Astrocyte (in vitro differentiated cells and primary cell): ENCODE data around the gene TIMM44.

ENCODE experiments used
- EZH2 ChIP-seq: IDR thresholded peaks from 2 replicates; pipeline ENCODE4 v1.6.1; 2012; ENCODE audit warnings: mild to moderate bottlenecking, low read length, inconsistent platforms; ENCODE audit not compliant: insufficient read depth
- TF ChIP-seq, protein P1 (sequence below): IDR thresholded peaks from 2 replicates; pipeline ENCODE4 v1.5.1; 2011; ENCODE audit warnings: low read depth, mild to moderate bottlenecking, inconsistent platforms, low read length, moderate library complexity; ENCODE audit not compliant: insufficient read depth

DNA sequence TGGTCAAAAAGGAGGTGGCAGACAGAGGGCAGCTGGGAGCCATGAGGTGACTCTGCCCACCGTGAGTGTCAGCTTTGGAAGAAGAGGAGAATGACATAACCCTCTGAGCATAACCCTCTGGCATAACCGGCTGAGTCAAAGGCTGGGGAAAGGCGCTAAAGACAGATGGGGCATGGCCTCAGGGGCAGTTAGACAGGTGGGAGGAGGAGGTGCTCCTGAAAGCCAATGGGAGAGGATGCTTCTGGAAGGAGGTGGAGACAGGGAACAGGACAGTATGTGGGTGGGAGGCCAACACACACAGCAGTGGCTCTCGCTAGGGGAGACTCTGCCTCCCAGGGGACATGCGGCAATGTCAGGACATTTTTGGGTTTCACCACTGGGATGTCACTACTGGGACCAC is 44.8 kb upstream of the TIMM44 start:
- TF ChIP-seq, protein P1, sequence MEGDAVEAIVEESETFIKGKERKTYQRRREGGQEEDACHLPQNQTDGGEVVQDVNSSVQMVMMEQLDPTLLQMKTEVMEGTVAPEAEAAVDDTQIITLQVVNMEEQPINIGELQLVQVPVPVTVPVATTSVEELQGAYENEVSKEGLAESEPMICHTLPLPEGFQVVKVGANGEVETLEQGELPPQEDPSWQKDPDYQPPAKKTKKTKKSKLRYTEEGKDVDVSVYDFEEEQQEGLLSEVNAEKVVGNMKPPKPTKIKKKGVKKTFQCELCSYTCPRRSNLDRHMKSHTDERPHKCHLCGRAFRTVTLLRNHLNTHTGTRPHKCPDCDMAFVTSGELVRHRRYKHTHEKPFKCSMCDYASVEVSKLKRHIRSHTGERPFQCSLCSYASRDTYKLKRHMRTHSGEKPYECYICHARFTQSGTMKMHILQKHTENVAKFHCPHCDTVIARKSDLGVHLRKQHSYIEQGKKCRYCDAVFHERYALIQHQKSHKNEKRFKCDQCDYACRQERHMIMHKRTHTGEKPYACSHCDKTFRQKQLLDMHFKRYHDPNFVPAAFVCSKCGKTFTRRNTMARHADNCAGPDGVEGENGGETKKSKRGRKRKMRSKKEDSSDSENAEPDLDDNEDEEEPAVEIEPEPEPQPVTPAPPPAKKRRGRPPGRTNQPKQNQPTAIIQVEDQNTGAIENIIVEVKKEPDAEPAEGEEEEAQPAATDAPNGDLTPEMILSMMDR = no peak
- no peak for TF ChIP-seq EZH2
